ENCODE measurements around the gene C1orf87. TPM values are rescaled to one million over a fixed set of nuclear protein-coding genes. Genes with fewer than 3 reads are reported as not detected.

C1orf87 gene
- total RNA-seq, 2 donors from 2014 or later, result not detected

DNA sequence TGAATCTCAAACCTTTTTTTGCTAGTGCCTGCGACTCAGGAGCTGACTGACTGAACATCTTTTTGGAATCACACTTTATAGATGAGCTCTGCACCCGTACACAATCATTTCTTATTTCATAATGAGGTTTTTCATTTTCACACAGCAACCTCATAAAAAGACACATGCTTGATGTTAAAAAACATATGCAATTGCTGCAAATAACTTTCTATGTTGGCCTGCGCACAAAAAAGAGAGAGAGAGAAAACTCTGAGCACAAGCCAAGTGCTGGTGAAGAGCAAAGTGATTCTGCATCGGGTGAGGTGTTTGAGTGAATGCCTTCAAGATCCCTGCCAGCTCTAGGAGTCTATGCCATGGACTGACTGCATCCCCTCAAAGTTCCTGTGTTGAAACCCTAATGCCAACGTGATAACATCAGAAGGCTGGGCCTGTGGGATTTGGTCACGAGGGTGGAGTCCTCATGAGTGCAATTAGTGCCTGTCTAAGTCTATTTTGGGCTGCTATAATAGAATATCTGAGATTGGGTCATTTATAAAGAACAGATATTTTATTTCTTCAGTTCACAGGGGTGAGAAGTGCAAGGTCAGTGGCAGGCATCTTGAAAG lies 36.6 kb downstream of the C1orf87 start:
- Histone ChIP-seq H3K9ac (ENCODE audit: low read depth in 2 of 2, low read length in 2 of 2) (no peak overlapping the region), H3K27me3 (no peaks in the 10 kb centered on the region), H3K27ac (no peak overlapping the region), H3K36me3 (no peaks in the 10 kb centered on the region), H3K9me3 (no peaks in the 10 kb centered on the region), H3K4me3 (no peak overlapping the region), H3K4me1 (peaks cover 8% of the 10 kb centered on the region)
- no peak for DNase-seq
- intact Hi-C loops (cut with DNase I), result no loop called here
- TF ChIP-seq, protein P1, sequence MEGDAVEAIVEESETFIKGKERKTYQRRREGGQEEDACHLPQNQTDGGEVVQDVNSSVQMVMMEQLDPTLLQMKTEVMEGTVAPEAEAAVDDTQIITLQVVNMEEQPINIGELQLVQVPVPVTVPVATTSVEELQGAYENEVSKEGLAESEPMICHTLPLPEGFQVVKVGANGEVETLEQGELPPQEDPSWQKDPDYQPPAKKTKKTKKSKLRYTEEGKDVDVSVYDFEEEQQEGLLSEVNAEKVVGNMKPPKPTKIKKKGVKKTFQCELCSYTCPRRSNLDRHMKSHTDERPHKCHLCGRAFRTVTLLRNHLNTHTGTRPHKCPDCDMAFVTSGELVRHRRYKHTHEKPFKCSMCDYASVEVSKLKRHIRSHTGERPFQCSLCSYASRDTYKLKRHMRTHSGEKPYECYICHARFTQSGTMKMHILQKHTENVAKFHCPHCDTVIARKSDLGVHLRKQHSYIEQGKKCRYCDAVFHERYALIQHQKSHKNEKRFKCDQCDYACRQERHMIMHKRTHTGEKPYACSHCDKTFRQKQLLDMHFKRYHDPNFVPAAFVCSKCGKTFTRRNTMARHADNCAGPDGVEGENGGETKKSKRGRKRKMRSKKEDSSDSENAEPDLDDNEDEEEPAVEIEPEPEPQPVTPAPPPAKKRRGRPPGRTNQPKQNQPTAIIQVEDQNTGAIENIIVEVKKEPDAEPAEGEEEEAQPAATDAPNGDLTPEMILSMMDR (IDR thresholded peaks at IDR 0.05), result no peak

DNA sequence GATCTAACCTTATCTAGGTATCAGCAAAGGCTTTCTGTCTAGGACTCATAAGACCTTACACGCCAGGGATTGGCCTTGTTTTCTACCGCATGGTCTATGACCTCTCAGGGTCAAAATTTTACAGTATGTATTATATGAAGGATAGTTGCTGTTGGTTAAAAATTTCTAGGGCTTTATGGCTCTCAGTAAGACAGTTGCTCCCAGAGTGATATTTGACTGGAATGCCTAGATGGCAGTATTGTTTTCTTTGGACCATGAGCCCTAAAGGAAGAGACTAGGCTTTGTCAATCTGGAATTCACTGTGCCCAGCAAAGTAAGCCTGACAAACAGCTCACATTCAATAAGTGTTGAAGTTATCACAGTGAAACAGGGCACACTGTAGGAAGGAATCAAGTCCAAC lies 37.6 kb downstream of the C1orf87 start:
- TF ChIP-seq, protein P1 (IDR thresholded peaks at IDR 0.05), result no peak
- no peaks in the 10 kb centered on the region for H3K36me3 ChIP-seq
- no peak overlapping the region for H3K4me3 ChIP-seq
- peaks cover 8% of the 10 kb centered on the region for H3K4me1 ChIP-seq
- H3K9ac ChIP-seq (ENCODE audit: low read depth in 2 of 2, low read length in 2 of 2), result no peak overlapping the region
- no peaks in the 10 kb centered on the region for H3K9me3 ChIP-seq
- no peaks in the 10 kb centered on the region for H3K27me3 ChIP-seq
- intact Hi-C loops (cut with DNase I), result no loop called here
- no peak for DNase-seq
- no peak overlapping the region for H3K27ac ChIP-seq

DNA sequence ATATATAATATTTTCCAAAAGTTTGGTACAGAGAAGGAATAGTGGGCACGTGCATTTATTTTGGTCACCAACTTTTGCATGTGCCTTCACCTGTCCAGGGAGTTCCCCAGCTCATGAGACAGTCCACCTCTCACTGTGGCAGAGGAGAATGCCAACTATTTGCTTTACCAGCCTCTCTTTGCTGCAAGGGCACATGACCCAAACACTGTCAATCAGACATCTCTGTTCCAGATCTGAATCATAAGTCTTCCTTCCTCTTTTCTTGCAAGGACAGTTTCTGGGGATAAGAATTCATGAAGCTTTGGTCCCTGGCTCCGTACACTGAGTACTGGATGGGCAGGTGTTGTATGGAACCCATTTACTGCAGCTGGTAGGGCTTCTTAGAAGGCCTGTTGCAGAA lies 38.6 kb downstream of the C1orf87 start:
- intact Hi-C loops (cut with DNase I), result no loop called here

DNA sequence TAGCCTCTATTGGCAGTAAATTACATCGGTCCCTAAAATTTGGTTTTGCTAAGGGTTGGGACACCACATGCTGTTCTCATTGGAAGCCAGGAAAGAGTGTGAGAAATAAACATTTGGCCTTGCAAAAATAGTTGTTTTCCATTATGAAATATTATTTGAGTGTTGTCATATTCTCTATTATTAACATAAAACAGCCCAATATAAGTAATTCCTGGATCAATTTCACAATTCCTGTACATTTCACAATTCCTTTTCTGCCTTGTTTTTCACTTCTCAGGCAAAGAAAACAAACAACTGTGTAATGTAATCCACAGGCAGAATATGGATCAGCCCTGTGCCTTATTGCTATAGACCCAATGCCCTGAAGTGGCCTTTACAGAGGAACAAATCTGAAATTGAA lies 40.5 kb downstream of the C1orf87 start:
- no peak overlapping the region for H3K27ac ChIP-seq
- H3K9ac ChIP-seq (ENCODE audit: low read depth in 2 of 2, low read length in 2 of 2), result no peak overlapping the region
- H3K36me3 ChIP-seq, result no peaks in the 10 kb centered on the region
- H3K9me3 ChIP-seq, result no peaks in the 10 kb centered on the region
- TF ChIP-seq, protein P1 (IDR thresholded peaks at IDR 0.05), result no peak
- peaks cover 8% of the 10 kb centered on the region for H3K4me1 ChIP-seq
- H3K27me3 ChIP-seq, result no peaks in the 10 kb centered on the region
- DNase-seq, result no peak
- intact Hi-C loops (cut with DNase I), result no loop called here
- no peak overlapping the region for H3K4me3 ChIP-seq

More for the DNA sequence above, 38.6 kb downstream of the C1orf87 start:
- Histone ChIP-seq H3K4me3 (no peak overlapping the region), H3K27ac (no peak overlapping the region), H3K9me3 (no peaks in the 10 kb centered on the region), H3K4me1 (peaks cover 8% of the 10 kb centered on the region), H3K9ac (ENCODE audit: low read depth in 2 of 2, low read length in 2 of 2) (no peak overlapping the region), H3K27me3 (no peaks in the 10 kb centered on the region), H3K36me3 (no peaks in the 10 kb centered on the region)
- no peak for DNase-seq
- TF ChIP-seq, protein P1 (IDR thresholded peaks at IDR 0.05), result no peak

DNA sequence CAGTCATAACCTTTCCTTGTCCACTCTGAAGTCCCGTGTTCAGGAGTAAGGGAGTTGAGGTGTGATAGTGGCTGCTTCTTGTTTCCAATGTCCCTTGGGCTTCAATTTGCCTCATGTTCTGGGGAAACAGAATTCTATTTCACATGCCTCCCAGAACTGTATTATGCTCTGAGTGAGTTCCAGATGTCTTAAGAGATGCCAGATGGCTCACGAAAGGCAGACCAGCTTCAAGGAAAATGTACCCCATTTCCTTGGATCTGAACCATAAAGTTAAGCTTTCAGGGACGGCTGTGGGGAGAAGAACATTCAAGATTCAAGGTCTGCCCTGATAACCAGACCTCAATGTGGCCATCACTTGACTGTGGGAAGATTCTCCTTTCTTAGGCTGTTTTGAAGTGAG lies 42.4 kb downstream of the C1orf87 start:
- TF ChIP-seq, protein P1 (IDR thresholded peaks at IDR 0.05), result no peak
- DNase-seq, result no peak

More for the DNA sequence above, 42.4 kb downstream of the C1orf87 start:
- H3K36me3 ChIP-seq, result no peaks in the 10 kb centered on the region
- H3K4me1 ChIP-seq, result peaks cover 8% of the 10 kb centered on the region
- no peaks in the 10 kb centered on the region for H3K9me3 ChIP-seq
- no peaks in the 10 kb centered on the region for H3K27me3 ChIP-seq
- intact Hi-C loops (cut with DNase I), result no loop called here
- no peak overlapping the region for H3K27ac ChIP-seq
- H3K9ac ChIP-seq (ENCODE audit: low read depth in 2 of 2, low read length in 2 of 2), result no peak overlapping the region
- no peak overlapping the region for H3K4me3 ChIP-seq

All from colonic mucosa (tissue), 4 donors.